ENCODE measurements around the gene TOR3A. TPM values are rescaled to one million over a fixed set of nuclear protein-coding genes. Genes with fewer than 3 reads are reported as not detected.

Gene TOR3A
- total and polyA plus RNA-seq, 2 of the 13 experiments (the other 11 are each of a cell fraction or from before 2014, with no cell fraction given): 14.7 to 28.4 TPM

- ATAC-seq: no peak
- H3K79me2 ChIP-seq (ENCODE audit: insufficient read depth, low read length): peaks cover 14% of the 10 kb centered on the region
- no peak for DNase-seq (ENCODE audit: low spot score)
- 100% methylated on average over 8 of the region's 11 CpGs for WGBS (ENCODE audit: low lambda C conversion rate)
- no peak for FAIRE-seq
- no peaks in the 10 kb centered on the region for H3K27me3 ChIP-seq (ENCODE audit: control insufficient read depth in 1 of 2, insufficient read depth in 2 of 2, low read length in 2 of 2)
- no peak overlapping the region for H3K27ac ChIP-seq (ENCODE audit: extremely low read length, insufficient read depth, low read length)
- H3K4me3 ChIP-seq (replicated peaks in 1 of 3; ENCODE audit: insufficient read depth in 1 of 3, low read depth in 2 of 3, low read length in 3 of 3): no peak overlapping the region
- TF ChIP-seq ZSCAN12 (CRISPR knock-in tag; IDR thresholded peaks at IDR 0.05): no peak
- no peak for TF ChIP-seq NFKBIZ (CRISPR knock-in tag; IDR thresholded peaks at IDR 0.05)
- no peak for TF ChIP-seq ZNF562 (CRISPR knock-in tag; IDR thresholded peaks at IDR 0.05; ENCODE audit: borderline replicate concordance)
- no TSS peak for BruUV-seq (replicated peaks)
- intact Hi-C loops (cut with micrococcal nuclease; ENCODE audit: unreplicated experiment): no loop called here
- no peak overlapping the region for H3K4me2 ChIP-seq (ENCODE audit: low read depth, low read length)
- in situ Hi-C loops (cut with HindIII; ENCODE audit: extremely low pct_ligation_motif_present, low pct_unique_long_range_greater_than_20kb): loop anchor here (10.0 kb wide), 1 partner anchor 277 kb away; the partner anchor contains the start of gene AXDND1
- H3K9me3 ChIP-seq (ENCODE audit: low read length): no peaks in the 10 kb centered on the region
- H3K9ac ChIP-seq (ENCODE audit: insufficient read depth, low read depth, low read length): no peak overlapping the region
- POLR2A ChIA-PET: no interaction called here
- H4K20me1 ChIP-seq (ENCODE audit: insufficient read depth, low read length): no peaks in the 10 kb centered on the region
- peaks cover 2 to 8% of the 10 kb centered on the region in 2 experiments; a peak in 2 of 5 replicates for H3K36me3 ChIP-seq (replicated peaks in 1 of 2; ENCODE audit: control insufficient read depth in 1 of 2, insufficient read depth in 2 of 2, low read length in 2 of 2)
- CTCF ChIA-PET (ENCODE audit: low intra/inter-chr PET ratio, low total read pairs): no interaction called here
- peaks cover 58% of the 10 kb centered on the region for H3K4me1 ChIP-seq (ENCODE audit: insufficient read depth, low read length)
- H2AFZ ChIP-seq (ENCODE audit: low read length): no peak overlapping the region
These were observed 5.8 kb downstream of the TOR3A start for GRCh38 chr1:179087665-179088064.

DNA sequence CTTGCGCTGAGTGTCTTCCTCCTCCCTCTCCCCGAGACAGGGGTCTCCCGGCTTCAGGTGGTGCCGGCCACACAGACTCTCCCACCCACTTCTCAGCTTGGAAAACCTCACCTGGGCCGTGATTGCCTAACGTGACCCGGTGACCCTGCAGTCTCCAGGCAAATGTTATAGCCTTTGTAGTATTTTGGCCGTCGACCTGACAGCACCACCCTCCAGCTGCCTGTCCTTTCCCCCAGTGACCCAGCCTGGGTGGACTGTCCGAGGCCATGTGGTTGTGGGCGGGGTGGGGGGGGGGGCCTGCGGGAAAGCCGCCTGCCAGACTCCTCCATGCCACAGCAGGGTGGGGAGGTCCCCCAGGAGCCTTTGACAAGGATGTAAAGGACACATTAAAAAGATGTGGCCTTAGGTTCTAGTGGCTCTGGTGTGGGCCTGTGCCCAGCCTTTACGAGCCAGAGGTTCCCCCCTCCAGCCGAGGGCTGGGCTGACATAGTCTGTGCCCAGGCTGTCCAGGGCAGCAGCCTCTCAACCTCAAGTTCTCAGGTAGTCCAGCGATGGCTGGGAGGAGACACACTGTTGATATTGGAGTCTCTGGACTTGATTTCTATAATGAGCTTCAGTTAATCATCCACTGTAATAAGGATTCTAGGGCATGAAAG, 8.1 kb downstream of the TOR3A start:
- no peak overlapping the region for H3K4me2 ChIP-seq (ENCODE audit: low read depth, low read length)
- FAIRE-seq: no peak
- no peaks in the 10 kb centered on the region for H4K20me1 ChIP-seq (ENCODE audit: insufficient read depth, low read length)
- POLR2A ChIA-PET: interaction anchor here (1.2 to 3.1 kb wide), 2 partner anchors 8 to 548 kb away, joined by 3 to 20 read pairs; partner anchors contain the start of gene TOR3A
- intact Hi-C loops (cut with micrococcal nuclease; ENCODE audit: unreplicated experiment): loop anchor here (2.0 kb wide), 1 partner anchor 39 kb away; no protein-coding TSS in a partner anchor
- CTCF ChIA-PET (ENCODE audit: low intra/inter-chr PET ratio, low total read pairs): no interaction called here
- no TSS peak for BruUV-seq (replicated peaks)
- no peaks in the 10 kb centered on the region for H3K9me3 ChIP-seq (ENCODE audit: low read length)
- H3K36me3 ChIP-seq (replicated peaks in 1 of 2; ENCODE audit: control insufficient read depth in 1 of 2, insufficient read depth in 2 of 2, low read length in 2 of 2): peaks cover 12 to 31% of the 10 kb centered on the region in 2 experiments
- 39% methylated on average over 9 of the region's 16 CpGs for WGBS (ENCODE audit: low lambda C conversion rate)
- no peak overlapping the region for H3K4me3 ChIP-seq (replicated peaks in 1 of 3; ENCODE audit: insufficient read depth in 1 of 3, low read depth in 2 of 3, low read length in 3 of 3)
- in situ Hi-C loops (cut with HindIII; ENCODE audit: extremely low pct_ligation_motif_present, low pct_unique_long_range_greater_than_20kb): loop anchor here (10.0 kb wide), 1 partner anchor 275 kb away; the partner anchor contains the start of gene AXDND1
- no peak overlapping the region for H3K9ac ChIP-seq (ENCODE audit: insufficient read depth, low read depth, low read length)
- peaks cover 2% of the 10 kb centered on the region for H3K79me2 ChIP-seq (ENCODE audit: insufficient read depth, low read length)
- H2AFZ ChIP-seq (ENCODE audit: low read length): no peak overlapping the region
- no peaks in the 10 kb centered on the region for H3K27me3 ChIP-seq (ENCODE audit: control insufficient read depth in 1 of 2, insufficient read depth in 2 of 2, low read length in 2 of 2)
- peak overlapping the region; percentile 37 for H3K27ac ChIP-seq (ENCODE audit: extremely low read length, insufficient read depth, low read length)
- peak; percentile 45 for ATAC-seq
- DNase-seq (ENCODE audit: low spot score): no peak
- peaks cover 42% of the 10 kb centered on the region for H3K4me1 ChIP-seq (ENCODE audit: insufficient read depth, low read length)
- TF ChIP-seq ZSCAN25 (CRISPR knock-in tag; IDR thresholded peaks at IDR 0.05): no peak
- TF ChIP-seq ZBTB7B (CRISPR knock-in tag; IDR thresholded peaks at IDR 0.05): 0 out of 2 replicates have a peak, but pooled peaks have one; percentile 42
- TF ChIP-seq SALL1 (CRISPR knock-in tag; IDR thresholded peaks at IDR 0.05): peak; percentile 71; the same call in 1 of the 2 replicates
- TF ChIP-seq PPARG (CRISPR knock-in tag; conservative IDR thresholded peaks at IDR 0.05): peak; percentile 96
- peak; percentile 11; the same call in 1 of the 2 replicates for TF ChIP-seq HOXA3 (CRISPR knock-in tag; IDR thresholded peaks at IDR 0.05)
- TF ChIP-seq, protein P1, sequence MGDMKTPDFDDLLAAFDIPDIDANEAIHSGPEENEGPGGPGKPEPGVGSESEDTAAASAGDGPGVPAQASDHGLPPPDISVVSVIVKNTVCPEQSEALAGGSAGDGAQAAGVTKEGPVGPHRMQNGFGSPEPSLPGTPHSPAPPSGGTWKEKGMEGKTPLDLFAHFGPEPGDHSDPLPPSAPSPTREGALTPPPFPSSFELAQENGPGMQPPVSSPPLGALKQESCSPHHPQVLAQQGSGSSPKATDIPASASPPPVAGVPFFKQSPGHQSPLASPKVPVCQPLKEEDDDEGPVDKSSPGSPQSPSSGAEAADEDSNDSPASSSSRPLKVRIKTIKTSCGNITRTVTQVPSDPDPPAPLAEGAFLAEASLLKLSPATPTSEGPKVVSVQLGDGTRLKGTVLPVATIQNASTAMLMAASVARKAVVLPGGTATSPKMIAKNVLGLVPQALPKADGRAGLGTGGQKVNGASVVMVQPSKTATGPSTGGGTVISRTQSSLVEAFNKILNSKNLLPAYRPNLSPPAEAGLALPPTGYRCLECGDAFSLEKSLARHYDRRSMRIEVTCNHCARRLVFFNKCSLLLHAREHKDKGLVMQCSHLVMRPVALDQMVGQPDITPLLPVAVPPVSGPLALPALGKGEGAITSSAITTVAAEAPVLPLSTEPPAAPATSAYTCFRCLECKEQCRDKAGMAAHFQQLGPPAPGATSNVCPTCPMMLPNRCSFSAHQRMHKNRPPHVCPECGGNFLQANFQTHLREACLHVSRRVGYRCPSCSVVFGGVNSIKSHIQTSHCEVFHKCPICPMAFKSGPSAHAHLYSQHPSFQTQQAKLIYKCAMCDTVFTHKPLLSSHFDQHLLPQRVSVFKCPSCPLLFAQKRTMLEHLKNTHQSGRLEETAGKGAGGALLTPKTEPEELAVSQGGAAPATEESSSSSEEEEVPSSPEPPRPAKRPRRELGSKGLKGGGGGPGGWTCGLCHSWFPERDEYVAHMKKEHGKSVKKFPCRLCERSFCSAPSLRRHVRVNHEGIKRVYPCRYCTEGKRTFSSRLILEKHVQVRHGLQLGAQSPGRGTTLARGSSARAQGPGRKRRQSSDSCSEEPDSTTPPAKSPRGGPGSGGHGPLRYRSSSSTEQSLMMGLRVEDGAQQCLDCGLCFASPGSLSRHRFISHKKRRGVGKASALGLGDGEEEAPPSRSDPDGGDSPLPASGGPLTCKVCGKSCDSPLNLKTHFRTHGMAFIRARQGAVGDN (CRISPR knock-in tag; IDR thresholded peaks at IDR 0.05): peak; percentile 67
- TF ChIP-seq CEBPG (CRISPR knock-in tag; IDR thresholded peaks at IDR 0.05): peak; percentile 82
- peak; percentile 41; the same call in 1 of the 2 replicates for TF ChIP-seq MED1 (CRISPR knock-in tag; IDR thresholded peaks at IDR 0.05)
- TF ChIP-seq, protein P2, sequence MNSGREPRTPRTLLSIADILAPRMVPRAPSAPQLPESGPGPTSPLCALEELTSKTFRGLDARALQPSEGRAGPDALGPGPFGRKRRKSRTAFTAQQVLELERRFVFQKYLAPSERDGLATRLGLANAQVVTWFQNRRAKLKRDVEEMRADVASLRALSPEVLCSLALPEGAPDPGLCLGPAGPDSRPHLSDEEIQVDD (CRISPR knock-in tag; IDR thresholded peaks at IDR 0.05; ENCODE audit: borderline replicate concordance): no peak
- peak; percentile 47; the same call in 1 of the 2 replicates for TF ChIP-seq HDAC1 (CRISPR knock-in tag; IDR thresholded peaks at IDR 0.05)
- peak; percentile 78 for TF ChIP-seq ZEB1 (IDR thresholded peaks at IDR 0.05; ENCODE audit: insufficient replicate concordance, low read depth)

Measured in HepG2 (cell line).